ENCODE results near the gene TCF7L2.

The TCF7L2 gene

GRCh38 chr10:112915590-112916572 lies 34.2 kb upstream of the TCF7L2 start:
- Histone ChIP-seq H3K9ac (ENCODE audit: low read length) (no peak overlapping the region), H3K36me3 (ENCODE audit: control insufficient read depth, insufficient read depth, low read length) (no peaks in the 10 kb centered on the region), H3K27me3 (ENCODE audit: control insufficient read depth, insufficient read depth, low read length) (peaks cover 78% of the 10 kb centered on the region), H3K4me3 (ENCODE audit: low read depth, low read length) (no peak overlapping the region), H3K27ac (ENCODE audit: low read depth, low read length) (no peak overlapping the region), H3K9me3 (ENCODE audit: control insufficient read depth, insufficient read depth, low read depth, low read length) (no peaks in the 10 kb centered on the region), H3K4me1 (ENCODE audit: control insufficient read depth, insufficient read depth, low read length) (peaks cover 48% of the 10 kb centered on the region)

- no peak overlapping the region for H3K4me3 ChIP-seq (ENCODE audit: low read depth, low read length)
- no peaks in the 10 kb centered on the region for H3K36me3 ChIP-seq (ENCODE audit: control insufficient read depth, insufficient read depth, low read length)
- H3K27ac ChIP-seq (ENCODE audit: low read depth, low read length), result no peak overlapping the region
- H3K9me3 ChIP-seq (ENCODE audit: control insufficient read depth, insufficient read depth, low read depth, low read length), result no peaks in the 10 kb centered on the region
- H3K9ac ChIP-seq (ENCODE audit: low read length), result no peak overlapping the region
- peaks cover 36% of the 10 kb centered on the region for H3K4me1 ChIP-seq (ENCODE audit: control insufficient read depth, insufficient read depth, low read length)
- H3K27me3 ChIP-seq (ENCODE audit: control insufficient read depth, insufficient read depth, low read length), result peaks cover 72% of the 10 kb centered on the region
Measured at GRCh38 chr10:112917681-112918080, 32.4 kb upstream of the TCF7L2 start.

GRCh38 chr10:112918771-112919170 lies 31.3 kb upstream of the TCF7L2 start:
- H3K4me1 ChIP-seq (ENCODE audit: control insufficient read depth, insufficient read depth, low read length), result peaks cover 33% of the 10 kb centered on the region
- no peaks in the 10 kb centered on the region for H3K36me3 ChIP-seq (ENCODE audit: control insufficient read depth, insufficient read depth, low read length)
- H3K4me3 ChIP-seq (ENCODE audit: low read depth, low read length), result no peak overlapping the region
- H3K9ac ChIP-seq (ENCODE audit: low read length), result no peak overlapping the region
- peaks cover 63% of the 10 kb centered on the region for H3K27me3 ChIP-seq (ENCODE audit: control insufficient read depth, insufficient read depth, low read length)
- H3K27ac ChIP-seq (ENCODE audit: low read depth, low read length), result no peak overlapping the region
- no peaks in the 10 kb centered on the region for H3K9me3 ChIP-seq (ENCODE audit: control insufficient read depth, insufficient read depth, low read depth, low read length)

GRCh38 chr10:112919721-112920120 lies 30.3 kb upstream of the TCF7L2 start:
- Histone ChIP-seq H3K4me3 (ENCODE audit: low read depth, low read length) (no peak overlapping the region), H3K9me3 (ENCODE audit: control insufficient read depth, insufficient read depth, low read depth, low read length) (no peaks in the 10 kb centered on the region), H3K4me1 (ENCODE audit: control insufficient read depth, insufficient read depth, low read length) (peaks cover 25% of the 10 kb centered on the region), H3K9ac (ENCODE audit: low read length) (no peak overlapping the region), H3K27me3 (ENCODE audit: control insufficient read depth, insufficient read depth, low read length) (peaks cover 54% of the 10 kb centered on the region), H3K36me3 (ENCODE audit: control insufficient read depth, insufficient read depth, low read length) (no peaks in the 10 kb centered on the region), H3K27ac (ENCODE audit: low read depth, low read length) (no peak overlapping the region)

- Histone ChIP-seq H3K9me3 (ENCODE audit: control insufficient read depth, insufficient read depth, low read depth, low read length) (no peaks in the 10 kb centered on the region), H3K27me3 (ENCODE audit: control insufficient read depth, insufficient read depth, low read length) (no peaks in the 10 kb centered on the region), H3K27ac (ENCODE audit: low read depth, low read length) (no peak overlapping the region), H3K36me3 (ENCODE audit: control insufficient read depth, insufficient read depth, low read length) (no peaks in the 10 kb centered on the region), H3K4me3 (ENCODE audit: low read depth, low read length) (no peak overlapping the region), H3K4me1 (ENCODE audit: control insufficient read depth, insufficient read depth, low read length) (peaks cover 6% of the 10 kb centered on the region; the same call in 1 of the 2 replicates), H3K9ac (ENCODE audit: low read length) (no peak overlapping the region)
Measured at GRCh38 chr10:112926906-112927688, 22.9 kb upstream of the TCF7L2 start.

- H3K27ac ChIP-seq (ENCODE audit: low read depth, low read length), result no peak overlapping the region
- no peaks in the 10 kb centered on the region for H3K9me3 ChIP-seq (ENCODE audit: control insufficient read depth, insufficient read depth, low read depth, low read length)
- no peaks in the 10 kb centered on the region for H3K27me3 ChIP-seq (ENCODE audit: control insufficient read depth, insufficient read depth, low read length)
- no peak overlapping the region for H3K9ac ChIP-seq (ENCODE audit: low read length)
- no peak overlapping the region for H3K4me3 ChIP-seq (ENCODE audit: low read depth, low read length)
- H3K4me1 ChIP-seq (ENCODE audit: control insufficient read depth, insufficient read depth, low read length), result peaks cover 6% of the 10 kb centered on the region; the same call in 1 of the 2 replicates
- no peaks in the 10 kb centered on the region for H3K36me3 ChIP-seq (ENCODE audit: control insufficient read depth, insufficient read depth, low read length)
Measured at GRCh38 chr10:112927980-112928379, 22.1 kb upstream of the TCF7L2 start.

- Histone ChIP-seq H3K4me3 (ENCODE audit: low read depth, low read length) (no peak overlapping the region), H3K36me3 (ENCODE audit: control insufficient read depth, insufficient read depth, low read length) (no peaks in the 10 kb centered on the region), H3K9me3 (ENCODE audit: control insufficient read depth, insufficient read depth, low read depth, low read length) (no peaks in the 10 kb centered on the region), H3K27ac (ENCODE audit: low read depth, low read length) (no peak overlapping the region), H3K27me3 (ENCODE audit: control insufficient read depth, insufficient read depth, low read length) (no peaks in the 10 kb centered on the region), H3K4me1 (ENCODE audit: control insufficient read depth, insufficient read depth, low read length) (peaks cover 6% of the 10 kb centered on the region; the same call in 1 of the 2 replicates), H3K9ac (ENCODE audit: low read length) (no peak overlapping the region)
Measured at GRCh38 chr10:112932658-112933057, 17.4 kb upstream of the TCF7L2 start.

- peaks cover 9% of the 10 kb centered on the region for H3K4me1 ChIP-seq (ENCODE audit: control insufficient read depth, insufficient read depth, low read length)
- H3K36me3 ChIP-seq (ENCODE audit: control insufficient read depth, insufficient read depth, low read length), result no peaks in the 10 kb centered on the region
- H3K9ac ChIP-seq (ENCODE audit: low read length), result no peak overlapping the region
- H3K9me3 ChIP-seq (ENCODE audit: control insufficient read depth, insufficient read depth, low read depth, low read length), result no peaks in the 10 kb centered on the region
- H3K27me3 ChIP-seq (ENCODE audit: control insufficient read depth, insufficient read depth, low read length), result no peaks in the 10 kb centered on the region
- no peak overlapping the region for H3K4me3 ChIP-seq (ENCODE audit: low read depth, low read length)
- no peak overlapping the region for H3K27ac ChIP-seq (ENCODE audit: low read depth, low read length)
Measured at GRCh38 chr10:112934193-112934592, 15.9 kb upstream of the TCF7L2 start.

- Histone ChIP-seq H3K9me3 (ENCODE audit: control insufficient read depth, insufficient read depth, low read depth, low read length) (no peaks in the 10 kb centered on the region), H3K4me1 (ENCODE audit: control insufficient read depth, insufficient read depth, low read length) (peaks cover 11% of the 10 kb centered on the region), H3K27me3 (ENCODE audit: control insufficient read depth, insufficient read depth, low read length) (no peaks in the 10 kb centered on the region), H3K36me3 (ENCODE audit: control insufficient read depth, insufficient read depth, low read length) (no peaks in the 10 kb centered on the region), H3K4me3 (ENCODE audit: low read depth, low read length) (no peak overlapping the region), H3K27ac (ENCODE audit: low read depth, low read length) (no peak overlapping the region), H3K9ac (ENCODE audit: low read length) (no peak overlapping the region)
Measured at GRCh38 chr10:112938808-112939482, 11.1 kb upstream of the TCF7L2 start.

GRCh38 chr10:112945811-112946210 lies 4.2 kb upstream of the TCF7L2 start:
- H3K27ac ChIP-seq (ENCODE audit: low read depth, low read length), result no peak overlapping the region
- no peak overlapping the region for H3K4me3 ChIP-seq (ENCODE audit: low read depth, low read length)
- H3K36me3 ChIP-seq (ENCODE audit: control insufficient read depth, insufficient read depth, low read length), result no peaks in the 10 kb centered on the region
- no peak overlapping the region for H3K9ac ChIP-seq (ENCODE audit: low read length)
- H3K27me3 ChIP-seq (ENCODE audit: control insufficient read depth, insufficient read depth, low read length), result no peaks in the 10 kb centered on the region
- H3K4me1 ChIP-seq (ENCODE audit: control insufficient read depth, insufficient read depth, low read length), result peaks cover 28% of the 10 kb centered on the region
- no peaks in the 10 kb centered on the region for H3K9me3 ChIP-seq (ENCODE audit: control insufficient read depth, insufficient read depth, low read depth, low read length)

All from HUES6 (cell line).